Omental fat pad (tissue), 4 donors: ENCODE results near the gene GPR137B. TPM values are rescaled to one million over a fixed set of nuclear protein-coding genes. Genes with fewer than 3 reads are reported as not detected.

Experiments
- ATAC-seq: fragments of 150-250 bp; one replicate; pipeline ENCODE4 v1.9.1; 2016; ENCODE audit warnings: mild to moderate bottlenecking, moderate library complexity; ENCODE audit not compliant: low FRiP score
- DNase-seq: peaks from one replicate; pipeline ENCODE4 v3.0.0-alpha.2; 2019; ENCODE audit warnings: low spot score
- total RNA-seq, 4 donors: library from RNA; depleted of rRNA; stranded (reverse); fragments of >200 nt; gene quantifications; one replicate each; pipeline ENCODE4 v1.1.0, GENCODE V29; 2016
- TF ChIP-seq, protein P1 (sequence below), 3 donors: fragments of 450-650 bp; IDR thresholded peaks; one replicate each; pipeline ENCODE4 v1.5.1; 2016 to 2017; ENCODE audit warnings: antibody characterized with exemption in 3 of 3, mild to moderate bottlenecking in 3 of 3, moderate library complexity in 2 of 3

Gene GPR137B
- total RNA-seq, 4 donors from 2014 or later: 13.7 to 37.7 (median 26.0) TPM

GRCh38 chr1:236100799-236101198 is 41.5 kb upstream of the GPR137B start:
- DNase-seq: no peak
- TF ChIP-seq, protein P1, sequence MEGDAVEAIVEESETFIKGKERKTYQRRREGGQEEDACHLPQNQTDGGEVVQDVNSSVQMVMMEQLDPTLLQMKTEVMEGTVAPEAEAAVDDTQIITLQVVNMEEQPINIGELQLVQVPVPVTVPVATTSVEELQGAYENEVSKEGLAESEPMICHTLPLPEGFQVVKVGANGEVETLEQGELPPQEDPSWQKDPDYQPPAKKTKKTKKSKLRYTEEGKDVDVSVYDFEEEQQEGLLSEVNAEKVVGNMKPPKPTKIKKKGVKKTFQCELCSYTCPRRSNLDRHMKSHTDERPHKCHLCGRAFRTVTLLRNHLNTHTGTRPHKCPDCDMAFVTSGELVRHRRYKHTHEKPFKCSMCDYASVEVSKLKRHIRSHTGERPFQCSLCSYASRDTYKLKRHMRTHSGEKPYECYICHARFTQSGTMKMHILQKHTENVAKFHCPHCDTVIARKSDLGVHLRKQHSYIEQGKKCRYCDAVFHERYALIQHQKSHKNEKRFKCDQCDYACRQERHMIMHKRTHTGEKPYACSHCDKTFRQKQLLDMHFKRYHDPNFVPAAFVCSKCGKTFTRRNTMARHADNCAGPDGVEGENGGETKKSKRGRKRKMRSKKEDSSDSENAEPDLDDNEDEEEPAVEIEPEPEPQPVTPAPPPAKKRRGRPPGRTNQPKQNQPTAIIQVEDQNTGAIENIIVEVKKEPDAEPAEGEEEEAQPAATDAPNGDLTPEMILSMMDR (IDR thresholded peaks at IDR 0.05): no peak
- ATAC-seq: no peak

- no peak for ATAC-seq
- DNase-seq: no peak
- TF ChIP-seq, protein P1 (IDR thresholded peaks at IDR 0.05): no peak
These were observed 40.8 kb upstream of the GPR137B start for GRCh38 chr1:236101233-236102200.

DNA sequence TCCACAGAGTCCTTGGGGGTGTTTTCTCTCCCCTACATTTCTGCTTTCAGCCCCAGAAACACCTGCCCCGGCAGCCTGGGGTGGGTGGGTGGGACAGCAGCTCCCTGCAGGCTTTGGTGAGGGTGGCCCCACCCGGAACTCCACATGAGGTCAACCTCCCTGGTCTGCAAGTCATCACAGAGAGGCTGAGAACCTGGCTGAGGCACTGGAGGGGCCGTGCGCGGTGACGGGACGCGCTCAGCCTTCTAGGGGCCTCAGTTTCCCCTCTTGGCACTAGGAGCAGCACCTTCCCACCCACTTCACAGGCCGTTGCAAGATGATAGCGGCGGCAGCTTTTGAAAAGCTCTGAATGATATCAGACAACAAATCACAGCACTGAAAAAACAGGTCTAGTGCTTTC is 39.7 kb upstream of the GPR137B start:
- TF ChIP-seq, protein P1 (IDR thresholded peaks at IDR 0.05): no peak
- DNase-seq: no peak
- no peak for ATAC-seq

GRCh38 chr1:236103059-236103458 is 39.3 kb upstream of the GPR137B start:
- TF ChIP-seq, protein P1 (IDR thresholded peaks at IDR 0.05): no peak
- ATAC-seq (no peak), DNase-seq (no peak)

DNA sequence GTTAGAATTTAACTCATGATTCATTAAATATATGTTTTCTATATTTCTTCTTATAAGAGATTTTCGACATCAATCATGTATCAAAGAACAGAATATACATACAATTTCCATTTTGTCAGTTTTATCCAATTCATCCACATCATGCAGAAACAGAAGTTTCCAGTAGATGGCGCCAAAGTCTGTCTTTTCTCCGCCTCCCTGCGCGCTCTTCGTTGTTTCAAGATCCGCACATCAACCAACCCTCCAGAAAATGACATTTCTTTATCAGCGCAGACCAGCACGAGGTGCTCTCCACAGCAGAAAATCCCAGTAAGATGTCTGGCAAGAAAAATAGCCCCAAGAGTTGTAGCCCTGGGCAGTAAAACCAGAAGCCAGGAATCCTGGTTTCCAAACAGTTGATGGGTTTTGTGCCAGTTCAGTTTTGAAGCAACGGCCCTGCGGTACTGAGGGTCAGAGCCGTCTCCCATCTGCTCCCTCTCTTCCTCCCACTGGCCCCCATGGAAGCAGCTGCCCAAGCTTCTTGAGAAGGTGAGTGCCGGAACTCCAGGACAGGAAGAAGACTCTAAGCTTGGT is 38.6 kb upstream of the GPR137B start:
- DNase-seq (no peak), ATAC-seq (no peak)
- TF ChIP-seq, protein P1 (IDR thresholded peaks at IDR 0.05): no peak

DNA sequence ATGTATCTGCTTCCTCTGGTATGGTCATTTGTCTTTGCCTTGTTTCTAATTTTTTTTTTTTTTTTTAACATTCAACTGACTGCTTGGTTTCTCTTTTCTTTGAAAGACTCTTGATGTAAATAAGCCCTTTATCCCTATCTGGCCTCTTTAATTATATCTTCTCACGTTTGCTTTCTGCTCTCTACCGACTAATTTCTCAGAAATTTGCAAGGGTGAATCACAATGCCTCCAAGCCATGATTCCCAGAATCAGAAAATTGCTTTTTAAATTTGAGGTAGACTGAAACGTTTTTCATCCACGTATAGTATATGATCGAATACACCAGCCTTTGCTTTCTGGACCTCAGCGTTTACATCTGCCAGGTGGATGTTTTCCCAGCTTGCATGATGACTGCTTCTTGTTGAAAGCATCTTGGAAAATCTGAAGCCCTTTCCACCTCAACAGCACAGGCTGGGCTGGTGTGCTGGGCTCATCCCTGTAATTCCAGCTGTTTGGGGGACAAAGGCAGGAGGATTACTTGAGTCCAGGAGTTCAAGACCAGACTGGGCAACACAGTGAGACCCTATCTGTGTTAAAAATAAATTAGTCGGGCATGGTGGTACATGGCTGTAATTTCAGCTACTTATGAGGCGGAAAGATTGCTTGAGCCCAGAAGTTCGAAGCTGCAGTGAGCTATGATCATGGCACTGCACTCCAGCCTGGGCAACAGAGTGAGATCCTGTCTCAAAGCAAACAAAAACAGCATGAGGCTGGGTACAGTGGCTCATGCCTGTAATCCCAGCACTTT is 35.0 kb upstream of the GPR137B start:
- TF ChIP-seq, protein P1 (IDR thresholded peaks at IDR 0.05): no peak
- DNase-seq (no peak), ATAC-seq (no peak)
